ENCODE results near the gene IL10RB.
"Not testable (repeated sequence)": the region's sequence is repeated elsewhere in the genome, so short reads cannot be mapped to it uniquely, and the experiment has no call there.

Gene IL10RB

GRCh38 chr21:33314111-33314510 lies 47.9 kb downstream of the IL10RB start:
- TF ChIP-seq, protein P1, sequence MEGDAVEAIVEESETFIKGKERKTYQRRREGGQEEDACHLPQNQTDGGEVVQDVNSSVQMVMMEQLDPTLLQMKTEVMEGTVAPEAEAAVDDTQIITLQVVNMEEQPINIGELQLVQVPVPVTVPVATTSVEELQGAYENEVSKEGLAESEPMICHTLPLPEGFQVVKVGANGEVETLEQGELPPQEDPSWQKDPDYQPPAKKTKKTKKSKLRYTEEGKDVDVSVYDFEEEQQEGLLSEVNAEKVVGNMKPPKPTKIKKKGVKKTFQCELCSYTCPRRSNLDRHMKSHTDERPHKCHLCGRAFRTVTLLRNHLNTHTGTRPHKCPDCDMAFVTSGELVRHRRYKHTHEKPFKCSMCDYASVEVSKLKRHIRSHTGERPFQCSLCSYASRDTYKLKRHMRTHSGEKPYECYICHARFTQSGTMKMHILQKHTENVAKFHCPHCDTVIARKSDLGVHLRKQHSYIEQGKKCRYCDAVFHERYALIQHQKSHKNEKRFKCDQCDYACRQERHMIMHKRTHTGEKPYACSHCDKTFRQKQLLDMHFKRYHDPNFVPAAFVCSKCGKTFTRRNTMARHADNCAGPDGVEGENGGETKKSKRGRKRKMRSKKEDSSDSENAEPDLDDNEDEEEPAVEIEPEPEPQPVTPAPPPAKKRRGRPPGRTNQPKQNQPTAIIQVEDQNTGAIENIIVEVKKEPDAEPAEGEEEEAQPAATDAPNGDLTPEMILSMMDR (IDR thresholded peaks at IDR 0.05; ENCODE audit: low read length, missing control alignments), result no peak
- DNase-seq (ENCODE audit: low read depth), result no peak
- H3K4me3 ChIP-seq (replicated peaks; ENCODE audit: low read depth, low read length), result no peak overlapping the region

- H3K4me3 ChIP-seq (replicated peaks; ENCODE audit: low read depth, low read length), result no peak overlapping the region
- TF ChIP-seq, protein P1 (IDR thresholded peaks at IDR 0.05; ENCODE audit: low read length, missing control alignments), result no peak
- DNase-seq (ENCODE audit: low read depth), result no peak
These were observed 50.0 kb downstream of the IL10RB start for GRCh38 chr21:33315946-33316710.

DNA sequence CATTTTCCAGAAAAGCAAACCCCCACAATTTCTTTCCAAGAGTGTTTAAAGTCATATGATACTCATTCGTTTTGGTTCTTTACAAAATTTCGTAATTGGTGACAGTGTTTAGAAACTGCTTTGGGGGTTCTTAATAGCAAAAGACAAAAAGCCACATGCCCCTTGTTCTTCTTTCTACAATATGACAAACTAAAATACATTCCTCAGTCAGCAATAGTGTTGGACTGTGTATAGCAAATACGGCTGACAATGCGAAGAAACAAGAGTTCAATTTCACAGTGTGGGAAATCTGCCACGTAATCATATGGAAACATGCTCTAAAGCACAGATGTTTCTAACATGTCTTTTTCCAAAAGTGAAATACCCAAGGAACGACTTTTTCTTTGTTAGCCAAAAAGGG lies 51.0 kb downstream of the IL10RB start:
- TF ChIP-seq, protein P1 (IDR thresholded peaks at IDR 0.05; ENCODE audit: low read length, missing control alignments), result no peak
- no peak overlapping the region for H3K4me3 ChIP-seq (replicated peaks; ENCODE audit: low read depth, low read length)
- DNase-seq (ENCODE audit: low read depth), result peak; percentile 17

GRCh38 chr21:33317786-33318486 lies 51.8 kb downstream of the IL10RB start:
- H3K4me3 ChIP-seq (replicated peaks; ENCODE audit: low read depth, low read length), result no peak overlapping the region
- TF ChIP-seq, protein P1 (IDR thresholded peaks at IDR 0.05; ENCODE audit: low read length, missing control alignments), result no peak
- no peak for DNase-seq (ENCODE audit: low read depth)

DNA sequence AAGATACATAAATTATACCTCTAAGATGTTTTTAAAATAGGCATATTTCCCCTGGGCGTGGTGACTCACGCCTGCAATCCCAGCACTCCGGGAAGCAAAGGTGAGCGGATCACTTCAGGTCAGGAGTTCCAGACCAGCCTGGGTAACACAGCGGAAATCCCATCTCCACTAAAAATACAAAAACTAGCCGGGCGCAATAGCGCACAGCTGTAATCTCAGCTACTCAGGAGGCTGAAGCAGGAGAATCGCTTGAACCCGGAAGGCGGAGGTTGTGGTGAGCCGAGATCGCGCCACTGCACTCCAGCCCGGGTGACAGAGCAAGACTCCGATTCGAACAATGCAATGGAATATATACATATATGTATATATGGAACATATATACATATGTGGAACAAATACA lies 54.8 kb downstream of the IL10RB start:
- DNase-seq (ENCODE audit: low read depth); H3K4me3 ChIP-seq (replicated peaks; ENCODE audit: low read depth, low read length): not testable (repeated sequence)

GRCh38 chr21:33323610-33324009 lies 57.4 kb downstream of the IL10RB start:
- peak overlapping the region; percentile 97 for H3K4me3 ChIP-seq (replicated peaks; ENCODE audit: low read depth, low read length)
- not testable (repeated sequence) for DNase-seq (ENCODE audit: low read depth)

DNA sequence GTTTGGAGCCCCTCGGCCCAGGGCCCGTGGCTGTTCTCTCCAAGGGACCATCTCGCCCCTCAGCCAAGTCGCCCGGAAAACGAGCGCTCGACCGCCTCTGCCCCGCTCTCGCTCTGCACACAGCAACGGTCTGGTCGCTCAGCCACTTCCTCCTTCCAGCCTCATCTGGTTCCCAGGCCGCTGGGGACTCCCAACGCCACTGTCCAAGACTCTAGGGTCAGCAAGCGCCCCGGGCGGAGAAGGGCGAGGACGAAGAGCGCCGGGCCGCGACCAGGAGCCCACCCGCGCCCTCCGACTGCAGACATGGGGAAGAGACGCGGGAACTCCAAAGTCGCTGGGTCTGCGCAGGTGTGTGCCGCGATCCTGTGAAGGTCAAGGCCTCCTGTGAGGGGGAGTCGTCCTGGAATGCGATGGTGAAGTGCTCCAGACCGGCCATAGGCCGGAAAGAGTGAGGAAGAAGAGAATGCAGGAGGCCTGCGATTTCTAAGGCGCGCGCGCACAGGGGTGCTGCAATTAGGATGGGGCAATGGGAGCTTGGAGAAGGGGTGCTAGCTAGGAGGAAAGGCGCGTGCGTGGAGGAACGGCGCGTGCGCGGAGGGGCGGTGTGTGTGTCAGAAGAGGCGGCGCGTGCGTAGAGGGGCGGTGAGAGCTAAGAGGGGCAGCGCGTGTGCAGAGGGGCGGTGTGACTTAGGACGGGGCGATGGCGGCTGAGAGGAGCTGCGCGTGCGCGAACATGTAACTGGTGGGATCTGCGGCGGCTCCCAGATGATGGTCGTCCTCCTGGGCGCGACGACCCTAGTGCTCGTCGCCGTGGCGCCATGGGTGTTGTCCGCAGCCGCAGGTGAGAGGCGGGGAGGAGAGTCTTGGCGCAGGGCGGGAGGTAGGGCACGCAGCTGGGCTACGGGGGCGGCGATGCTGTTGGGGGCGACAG lies 58.4 kb downstream of the IL10RB start, which contains the start of gene IFNAR1:
Gene IFNAR1, plus strand, starts transcription at position 680 of the 931 bp plus-strand sequence. Its CDS starts 86 bp downstream, at position 766.
- peak; percentile 98 for DNase-seq (ENCODE audit: low read depth)
- TF ChIP-seq, protein P1 (IDR thresholded peaks at IDR 0.05; ENCODE audit: low read length, missing control alignments), result no peak
- H3K4me3 ChIP-seq (replicated peaks; ENCODE audit: low read depth, low read length), result peak within 1 kb of the TSS; percentile 97
